ENCODE results near the gene KIF4A. TPM values are rescaled to one million over a fixed set of nuclear protein-coding genes. Genes with fewer than 3 reads are reported as not detected.

KIF4A gene
- total and polyA plus RNA-seq, 2 donors, result 1.4 to 14.6 TPM

GRCh38 chrX:70461026-70461425 lies 171.1 kb downstream of the KIF4A start:
- no peak for DNase-seq (ENCODE audit: low read depth in 6 of 9, low spot score in 9 of 9)
- Histone ChIP-seq H3K27ac (ENCODE audit: low read depth in 1 of 2, low read length in 1 of 2) (no peak overlapping the region), H3K4me1 (ENCODE audit: control insufficient read depth in 2 of 2, insufficient read depth in 2 of 2, low read length in 2 of 2) (no peaks in the 10 kb centered on the region), H3K4me3 (ENCODE audit: low read length in 2 of 2) (no peak overlapping the region), H3K36me3 (ENCODE audit: control insufficient read depth in 2 of 2, insufficient read depth in 2 of 2, low read length in 1 of 2) (no peaks in the 10 kb centered on the region), H3K27me3 (ENCODE audit: control insufficient read depth in 2 of 2, insufficient read depth in 1 of 2, low read length in 1 of 2) (peaks cover 0 to 1% of the 10 kb centered on the region in 2 donors), H3K9me3 (ENCODE audit: control insufficient read depth in 2 of 2, insufficient read depth in 1 of 2, low read length in 1 of 2) (no peaks in the 10 kb centered on the region)
- 99% methylated on average over 2 of the region's 2 CpGs for WGBS

- Histone ChIP-seq H3K4me3 (ENCODE audit: low read length in 2 of 2) (no peak overlapping the region), H3K36me3 (ENCODE audit: control insufficient read depth in 2 of 2, insufficient read depth in 2 of 2, low read length in 1 of 2) (no peaks in the 10 kb centered on the region), H3K4me1 (ENCODE audit: control insufficient read depth in 2 of 2, insufficient read depth in 2 of 2, low read length in 2 of 2) (no peaks in the 10 kb centered on the region), H3K27me3 (ENCODE audit: control insufficient read depth in 2 of 2, insufficient read depth in 1 of 2, low read length in 1 of 2) (no peaks in the 10 kb centered on the region), H3K9me3 (ENCODE audit: control insufficient read depth in 2 of 2, insufficient read depth in 1 of 2, low read length in 1 of 2) (no peaks in the 10 kb centered on the region), H3K27ac (ENCODE audit: low read depth in 1 of 2, low read length in 1 of 2) (no peak overlapping the region)
- DNase-seq (ENCODE audit: low read depth in 6 of 9, low spot score in 9 of 9), result no peak
These were observed 174.1 kb downstream of the KIF4A start for GRCh38 chrX:70464051-70464450.

- DNase-seq (ENCODE audit: low read depth in 6 of 9, low spot score in 9 of 9), result no peak
- Histone ChIP-seq H3K4me3 (ENCODE audit: low read length in 2 of 2) (no peak overlapping the region), H3K27ac (ENCODE audit: low read depth in 1 of 2, low read length in 1 of 2) (no peak overlapping the region), H3K36me3 (ENCODE audit: control insufficient read depth in 2 of 2, insufficient read depth in 2 of 2, low read length in 1 of 2) (no peaks in the 10 kb centered on the region), H3K27me3 (ENCODE audit: control insufficient read depth in 2 of 2, insufficient read depth in 1 of 2, low read length in 1 of 2) (no peaks in the 10 kb centered on the region), H3K9me3 (ENCODE audit: control insufficient read depth in 2 of 2, insufficient read depth in 1 of 2, low read length in 1 of 2) (no peaks in the 10 kb centered on the region), H3K4me1 (ENCODE audit: control insufficient read depth in 2 of 2, insufficient read depth in 2 of 2, low read length in 2 of 2) (no peaks in the 10 kb centered on the region)
These were observed 177.1 kb downstream of the KIF4A start for GRCh38 chrX:70466968-70467367.

GRCh38 chrX:70468709-70469108 lies 178.8 kb downstream of the KIF4A start:
- DNase-seq (ENCODE audit: low read depth in 6 of 9, low spot score in 9 of 9), result no peak
- H3K4me3 ChIP-seq (ENCODE audit: low read length in 2 of 2), result no peak overlapping the region
- H3K9me3 ChIP-seq (ENCODE audit: control insufficient read depth in 2 of 2, insufficient read depth in 1 of 2, low read length in 1 of 2), result no peaks in the 10 kb centered on the region
- H3K4me1 ChIP-seq (ENCODE audit: control insufficient read depth in 2 of 2, insufficient read depth in 2 of 2, low read length in 2 of 2), result no peaks in the 10 kb centered on the region
- 100% methylated on average over 1 of the region's 1 CpG for WGBS
- no peaks in the 10 kb centered on the region for H3K36me3 ChIP-seq (ENCODE audit: control insufficient read depth in 2 of 2, insufficient read depth in 2 of 2, low read length in 1 of 2)
- no peaks in the 10 kb centered on the region for H3K27me3 ChIP-seq (ENCODE audit: control insufficient read depth in 2 of 2, insufficient read depth in 1 of 2, low read length in 1 of 2)
- no peak overlapping the region for H3K27ac ChIP-seq (ENCODE audit: low read depth in 1 of 2, low read length in 1 of 2)

Other genes with a start within 250 kb of the KIF4A start
- 0.05 TPM for gene AWAT2, start 240.2 kb upstream of the KIF4A start, total RNA-seq
- gene AWAT2, start 240.2 kb upstream of the KIF4A start, polyA plus RNA-seq, result 0.11 TPM
- gene OTUD6A, start 227.6 kb upstream of the KIF4A start, total RNA-seq, result not detected
- 0.02 TPM for gene OTUD6A, start 227.6 kb upstream of the KIF4A start, polyA plus RNA-seq
- 99.0 TPM for gene IGBP1, start 156.7 kb upstream of the KIF4A start, total RNA-seq
- gene IGBP1, start 156.7 kb upstream of the KIF4A start, polyA plus RNA-seq, result 75.0 TPM
- gene DGAT2L6, start 112.6 kb upstream of the KIF4A start, total RNA-seq, result not detected
- 0.02 TPM for gene DGAT2L6, start 112.6 kb upstream of the KIF4A start, polyA plus RNA-seq
- gene AWAT1, start 55.4 kb upstream of the KIF4A start, total RNA-seq, result 0.05 TPM
- gene AWAT1, start 55.4 kb upstream of the KIF4A start, polyA plus RNA-seq, result 0.09 TPM
- not detected for gene P2RY4, start 29.9 kb upstream of the KIF4A start, total RNA-seq
- gene P2RY4, start 29.9 kb upstream of the KIF4A start, polyA plus RNA-seq, result 0.02 TPM
- gene ARR3, start 21.8 kb upstream of the KIF4A start, total RNA-seq, result not detected
- 0.02 TPM for gene ARR3, start 21.8 kb upstream of the KIF4A start, polyA plus RNA-seq
- gene RAB41, start 7.9 kb upstream of the KIF4A start, total RNA-seq, result not detected
- 0.09 TPM for gene RAB41, start 7.9 kb upstream of the KIF4A start, polyA plus RNA-seq
- gene PDZD11, start 177 bp upstream of the KIF4A start, total RNA-seq, result 25.4 TPM
- 54.6 TPM for gene PDZD11, start 177 bp upstream of the KIF4A start, polyA plus RNA-seq
- 0.05 TPM for gene GDPD2, start 133.2 kb downstream of the KIF4A start, total RNA-seq
- gene GDPD2, start 133.2 kb downstream of the KIF4A start, polyA plus RNA-seq, result 0.09 TPM
- 5.1 TPM for gene DLG3, start 154.7 kb downstream of the KIF4A start, total RNA-seq
- gene DLG3, start 154.7 kb downstream of the KIF4A start, polyA plus RNA-seq, result 4.8 TPM